Measurements from ENCODE around the gene SHISA9.

DNA sequence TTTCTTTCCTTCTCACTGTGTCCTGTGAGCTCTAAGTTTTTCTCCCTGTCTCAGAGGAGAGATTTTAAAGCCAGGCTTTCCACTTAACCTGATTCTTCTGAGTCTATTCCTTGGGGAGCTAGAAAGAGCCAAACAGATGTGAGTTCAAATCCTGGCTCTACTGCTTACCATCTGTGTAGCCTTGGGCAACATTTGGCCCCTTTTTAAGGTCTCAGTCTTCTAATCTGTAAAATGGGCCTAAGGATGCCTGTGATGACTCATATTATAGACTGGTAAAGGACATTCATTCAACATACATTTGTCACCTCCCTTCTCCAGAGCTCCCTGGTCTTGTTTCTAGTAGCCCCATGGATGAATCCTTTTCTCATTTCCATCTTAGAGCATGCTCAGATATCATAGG, 304.0 kb downstream of the SHISA9 start:
- TF ChIP-seq CTCF (IDR thresholded peaks at IDR 0.05), result no peak
- TF ChIP-seq POLR2A (IDR thresholded peaks at IDR 0.05), result no peak
